Mesenchymal stem cell (in vitro differentiated cells and primary cell): ENCODE measurements around the gene WWTR1.

Experiments
- DNase-seq: peaks from one replicate; pipeline ENCODE4 v3.0.0-alpha.2; 2013
- H2AFZ ChIP-seq: one replicate; pipeline ENCODE4 v1.6.1; 2013; ENCODE audit warnings: low read depth, mild to moderate bottlenecking, control low read depth, inconsistent platforms, low read length, moderate library complexity
- H2AK5ac ChIP-seq: 2 replicates; pipeline ENCODE4 v1.6.1; 2013; ENCODE audit warnings: low read length, moderate library complexity, mild to moderate bottlenecking, inconsistent platforms; ENCODE audit not compliant: severe bottlenecking
- H2BK120ac ChIP-seq: one replicate; pipeline ENCODE4 v1.6.1; 2013; ENCODE audit warnings: low read depth, mild to moderate bottlenecking, inconsistent platforms, low read length, moderate library complexity
- H2BK12ac ChIP-seq, 2 experiments: one replicate each; pipeline ENCODE4 v1.6.1; 2013; ENCODE audit warnings: inconsistent platforms in 2 of 2, low read length in 2 of 2, mild to moderate bottlenecking in 2 of 2, moderate library complexity in 2 of 2, control low read depth in 1 of 2
- H2BK15ac ChIP-seq: one replicate; pipeline ENCODE4 v1.6.1; 2013; ENCODE audit warnings: mild to moderate bottlenecking, low read depth, inconsistent platforms; ENCODE audit not compliant: poor library complexity, severe bottlenecking
- H2BK5ac ChIP-seq: 2 replicates; pipeline ENCODE4 v1.6.1; 2013; ENCODE audit warnings: low read depth, mild to moderate bottlenecking, low read length, control low read depth, inconsistent platforms; ENCODE audit not compliant: poor library complexity, severe bottlenecking
- H3K14ac ChIP-seq, 2 experiments: one replicate each; pipeline ENCODE4 v1.6.1; 2013; ENCODE audit warnings: inconsistent platforms in 2 of 2, low read length in 2 of 2, control low read depth in 1 of 2, mild to moderate bottlenecking in 1 of 2, moderate library complexity in 1 of 2
- H3K18ac ChIP-seq, 2 experiments: one replicate each; pipeline ENCODE4 v1.6.1; 2013; ENCODE audit warnings: inconsistent platforms in 2 of 2, low read length in 2 of 2, control low read depth in 1 of 2, low read depth in 1 of 2, mild to moderate bottlenecking in 1 of 2
- H3K23ac ChIP-seq, 2 experiments: one replicate each; pipeline ENCODE4 v1.6.1; 2013; ENCODE audit warnings: inconsistent platforms in 2 of 2, low read length in 2 of 2, mild to moderate bottlenecking in 2 of 2, moderate library complexity in 2 of 2, control low read depth in 1 of 2
- H3K27ac ChIP-seq: 2 replicates; pipeline ENCODE4 v1.5.1; 2013; ENCODE audit warnings: mild to moderate bottlenecking, moderate library complexity, low read length, control low read depth, inconsistent platforms; ENCODE audit not compliant: poor library complexity, severe bottlenecking
- H3K27me3 ChIP-seq, 2 experiments: 2 replicates each; pipeline versions ENCODE4 v1.6.1 to v1.7.0; 2013; ENCODE audit warnings: low read length in 2 of 2, mild to moderate bottlenecking in 2 of 2, moderate library complexity in 2 of 2, control low read depth in 1 of 2, inconsistent platforms in 1 of 2; ENCODE audit not compliant: control insufficient read depth in 1 of 2, insufficient read depth in 1 of 2
- H3K36me3 ChIP-seq, 2 experiments: 2 replicates each; pipeline versions ENCODE4 v1.6.1 to v1.7.0; 2013; ENCODE audit warnings: low read length in 2 of 2, control low read depth in 1 of 2, inconsistent platforms in 1 of 2, low read depth in 1 of 2, mild to moderate bottlenecking in 1 of 2; ENCODE audit not compliant: insufficient read depth in 2 of 2, control insufficient read depth in 1 of 2
- H3K4ac ChIP-seq, 2 experiments: one replicate each; pipeline ENCODE4 v1.6.1; 2013; ENCODE audit warnings: inconsistent platforms in 2 of 2, low read length in 2 of 2, mild to moderate bottlenecking in 2 of 2, moderate library complexity in 2 of 2, control low read depth in 1 of 2, low read depth in 1 of 2
- H3K4me1 ChIP-seq: 2 replicates; pipeline ENCODE4 v1.6.1; 2013; ENCODE audit warnings: low read depth, low read length, control low read depth; ENCODE audit not compliant: control insufficient read depth, insufficient read depth
- H3K4me2 ChIP-seq: 2 replicates; pipeline ENCODE4 v1.6.1; 2013; ENCODE audit warnings: low read length, mild to moderate bottlenecking, inconsistent platforms; ENCODE audit not compliant: poor library complexity, severe bottlenecking
- H3K4me3 ChIP-seq, 2 experiments: 2 replicates each; pipeline versions ENCODE4 v1.5.1 to v1.7.0; 2013; ENCODE audit warnings: low read length in 2 of 2, mild to moderate bottlenecking in 2 of 2, control low read depth in 1 of 2, low read depth in 1 of 2; ENCODE audit not compliant: insufficient read depth in 1 of 2
- H3K79me1 ChIP-seq: replicated peaks from 2 replicates; pipeline ENCODE4 v1.6.1; 2013; ENCODE audit warnings: mild to moderate bottlenecking, control low read depth, low read length, inconsistent platforms; ENCODE audit not compliant: poor library complexity, severe bottlenecking
- H3K9ac ChIP-seq: 2 replicates; pipeline ENCODE4 v1.7.0; 2013; ENCODE audit warnings: mild to moderate bottlenecking, low read length, moderate library complexity
- H3K9me3 ChIP-seq: 2 replicates; pipeline ENCODE4 v1.7.0; 2013; ENCODE audit warnings: mild to moderate bottlenecking, low read length; ENCODE audit not compliant: control insufficient read depth
- H4K8ac ChIP-seq: one replicate; pipeline ENCODE4 v1.6.1; 2013; ENCODE audit warnings: inconsistent platforms, mild to moderate bottlenecking, low read length, moderate library complexity
- H4K91ac ChIP-seq: one replicate; pipeline ENCODE4 v1.6.1; 2013; ENCODE audit warnings: mild to moderate bottlenecking, low read length, inconsistent platforms
- WGBS: methylation state at CpG from one replicate; pipeline ENCODE4 v1.1.7; 2013; ENCODE audit warnings: mixed read lengths; 5-methylcytosine and 5-hydroxymethylcytosine counted together

The WWTR1 gene

DNA sequence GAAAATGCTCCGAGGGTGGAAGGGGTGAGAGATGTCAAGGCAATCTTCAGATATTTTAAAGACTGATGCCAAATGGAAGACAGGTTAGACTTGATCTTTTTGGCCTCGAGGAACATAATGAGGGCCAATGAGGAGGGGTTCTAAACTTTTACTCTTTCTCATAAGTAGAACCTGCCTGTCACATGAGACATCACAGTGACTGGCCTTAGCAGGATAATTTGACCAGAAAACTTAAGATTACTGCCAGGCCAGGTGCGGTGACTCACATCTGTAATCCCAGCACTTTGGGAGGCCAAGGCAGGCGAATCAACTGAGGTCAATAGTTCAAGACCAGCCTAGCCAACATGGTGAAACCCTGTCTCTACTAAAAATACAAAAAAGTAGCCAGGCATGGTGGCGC lies 171.1 kb downstream of the WWTR1 start:
- no peak overlapping the region for H3K4me3 ChIP-seq
- H2AFZ ChIP-seq, result no peak overlapping the region
- H3K27ac ChIP-seq, result no peak overlapping the region
- H3K9ac ChIP-seq, result no peak overlapping the region
- H3K14ac ChIP-seq, result no peak overlapping the region
- no peak for DNase-seq
- no peaks in the 10 kb centered on the region for H3K36me3 ChIP-seq
- H3K4ac ChIP-seq, result no peak overlapping the region
- H3K4me1 ChIP-seq, result no peaks in the 10 kb centered on the region
- no peaks in the 10 kb centered on the region for H3K27me3 ChIP-seq
- no peaks in the 10 kb centered on the region for H3K9me3 ChIP-seq
- no peak overlapping the region for H2BK5ac ChIP-seq
- no peak overlapping the region for H2BK120ac ChIP-seq
- WGBS, result 86% methylated on average over 5 of the region's 5 CpGs
- no peak overlapping the region for H4K91ac ChIP-seq
- no peak overlapping the region for H2BK15ac ChIP-seq
- H3K79me1 ChIP-seq, result no peaks in the 10 kb centered on the region
- H2BK12ac ChIP-seq, result no peak overlapping the region
- no peak overlapping the region for H3K4me2 ChIP-seq
- no peak overlapping the region for H4K8ac ChIP-seq
- no peak overlapping the region for H2AK5ac ChIP-seq
- H3K23ac ChIP-seq, result no peak overlapping the region
- H3K18ac ChIP-seq, result no peak overlapping the region

- no peak overlapping the region for H2AFZ ChIP-seq
- peaks cover 7% of the 10 kb centered on the region for H3K4me1 ChIP-seq
- no peak overlapping the region for H4K8ac ChIP-seq
- no peak overlapping the region for H2AK5ac ChIP-seq
- no peak overlapping the region for H3K23ac ChIP-seq
- no CpG with 5 or more reads among the region's 2 CpGs for WGBS
- H3K9ac ChIP-seq, result no peak overlapping the region
- H2BK5ac ChIP-seq, result no peak overlapping the region
- no peak for DNase-seq
- no peak overlapping the region for H3K27ac ChIP-seq
- H3K14ac ChIP-seq, result no peak overlapping the region
- no peak overlapping the region for H2BK120ac ChIP-seq
- peaks cover 2% of the 10 kb centered on the region for H3K79me1 ChIP-seq
- no peak overlapping the region for H3K4ac ChIP-seq
- peak overlapping the region; percentile 89 for H2BK15ac ChIP-seq
- no peak overlapping the region for H3K4me2 ChIP-seq
- H4K91ac ChIP-seq, result no peak overlapping the region
- peak overlapping the region in 1 of 2 experiments; percentile 66 for H2BK12ac ChIP-seq
- H3K36me3 ChIP-seq, result no peaks in the 10 kb centered on the region
- H3K4me3 ChIP-seq, result no peak overlapping the region
- H3K9me3 ChIP-seq, result no peaks in the 10 kb centered on the region
- H3K18ac ChIP-seq, result no peak overlapping the region
- no peaks in the 10 kb centered on the region for H3K27me3 ChIP-seq
These were observed 176.3 kb downstream of the WWTR1 start for GRCh38 chr3:149481491-149481890.

DNA sequence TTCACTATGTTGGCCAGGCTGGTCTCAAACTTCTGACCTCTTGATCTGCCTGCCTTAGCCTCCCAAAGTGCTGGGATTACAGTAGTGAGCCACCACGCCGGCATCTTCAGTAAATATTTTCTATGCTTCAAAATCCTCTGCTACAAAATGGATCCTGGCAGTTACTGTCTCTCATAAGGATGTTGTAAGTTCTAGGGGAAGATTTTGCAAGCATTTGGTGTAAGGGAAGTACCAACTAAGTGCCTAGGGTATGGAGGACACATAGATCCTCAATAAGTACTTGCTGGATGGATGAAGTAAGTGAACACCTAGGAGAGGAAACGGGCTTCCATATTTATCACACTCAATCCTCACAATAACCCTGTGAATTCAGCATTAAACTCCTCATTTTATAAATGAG lies 176.8 kb downstream of the WWTR1 start:
- Histone ChIP-seq H3K4me3 (no peak overlapping the region), H3K23ac (no peak overlapping the region), H3K27me3 (no peaks in the 10 kb centered on the region), H3K79me1 (peaks cover 3% of the 10 kb centered on the region), H3K36me3 (no peaks in the 10 kb centered on the region), H3K9me3 (no peaks in the 10 kb centered on the region), H3K14ac (no peak overlapping the region), H2BK120ac (no peak overlapping the region), H3K4ac (no peak overlapping the region), H4K91ac (no peak overlapping the region), H2BK15ac (peak overlapping the region; percentile 89), H2AFZ (no peak overlapping the region), H4K8ac (no peak overlapping the region), H3K9ac (no peak overlapping the region), H2AK5ac (no peak overlapping the region), H3K27ac (no peak overlapping the region), H3K18ac (no peak overlapping the region), H2BK12ac (no peak overlapping the region), H3K4me1 (peaks cover 8% of the 10 kb centered on the region), H3K4me2 (no peak overlapping the region), H2BK5ac (no peak overlapping the region)
- DNase-seq, result no peak
- 100% methylated on average over 1 of the region's 3 CpGs for WGBS

GRCh38 chr3:149480326-149481017 lies 177.4 kb downstream of the WWTR1 start:
- H3K4me3 ChIP-seq, result no peak overlapping the region
- no peaks in the 10 kb centered on the region for H3K27me3 ChIP-seq
- peak; percentile 80 for DNase-seq
- WGBS, result 76% methylated on average over 14 of the region's 15 CpGs
- no peak overlapping the region for H4K8ac ChIP-seq
- H3K36me3 ChIP-seq, result no peaks in the 10 kb centered on the region
- no peak overlapping the region for H3K4me2 ChIP-seq
- H2BK5ac ChIP-seq, result no peak overlapping the region
- H3K9ac ChIP-seq, result peak overlapping the region; percentile 26
- H2AK5ac ChIP-seq, result no peak overlapping the region
- no peaks in the 10 kb centered on the region for H3K9me3 ChIP-seq
- H3K23ac ChIP-seq, result no peak overlapping the region
- peaks cover 11% of the 10 kb centered on the region for H3K4me1 ChIP-seq
- H2BK15ac ChIP-seq, result no peak overlapping the region
- H3K14ac ChIP-seq, result no peak overlapping the region
- H3K79me1 ChIP-seq, result peaks cover 4% of the 10 kb centered on the region
- no peak overlapping the region for H2AFZ ChIP-seq
- H2BK12ac ChIP-seq, result no peak overlapping the region
- H2BK120ac ChIP-seq, result peak overlapping the region; percentile 19
- H4K91ac ChIP-seq, result no peak overlapping the region
- no peak overlapping the region for H3K27ac ChIP-seq
- no peak overlapping the region for H3K4ac ChIP-seq
- no peak overlapping the region for H3K18ac ChIP-seq
